GM12878 (cell line): ENCODE data around the gene UCN2. TPM values are rescaled to one million over a fixed set of nuclear protein-coding genes. Genes with fewer than 3 reads are reported as not detected.

Source experiments
- ATAC-seq: fragments of 200-7000 bp; cut with Tn5 transposase; 3 replicates; pipeline ENCODE4 v1.9.1; 2020; ENCODE audit warnings: mild to moderate bottlenecking, moderate library complexity
- BruUV-seq: library from RNA; stranded (reverse); fragments of 400-500 nt; replicated peaks from 2 replicates; lab custom pipeline; 2021; lab: Mats Ljungman, UMichigan
- CTCF ChIA-PET: fragments of 300-600 bp; sonication (Branson Sonifier 250); formaldehyde crosslinking; extraction: SDS; loops from one replicate; lab custom pipeline; 2021; ENCODE audit warnings: inconsistent platforms; lab: Yijun Ruan, JAX
- POLR2A ChIA-PET: fragments of 350-600 bp; formaldehyde crosslinking; extraction: SDS; loops from one replicate; lab custom pipeline; 2021; ENCODE audit warnings: inconsistent platforms; lab: Charles Lee
- RAD21 ChIA-PET: fragments of 300-600 bp; sonication (Branson Sonifier 250); formaldehyde crosslinking; loops from one replicate; lab custom pipeline; 2023; ENCODE audit warnings: antibody characterized with exemption; ENCODE audit not compliant: unreplicated experiment; lab: Charles Lee
- SMC1A ChIA-PET: fragments of 300-600 bp; sonication (Branson Sonifier 250); formaldehyde crosslinking; loops from one replicate; lab custom pipeline; 2023; ENCODE audit not compliant: unreplicated experiment, uncharacterized antibody; lab: Charles Lee
- DNase-seq: peaks from one replicate; pipeline ENCODE4 v3.0.0-alpha.2; 2011; ENCODE audit warnings: low read depth, low spot score
- FAIRE-seq: peaks from 3 replicates; lab custom pipeline; 2011; peaks lifted over from hg19 to GRCh38; lab: Jason Lieb, UNC
- H2AFZ ChIP-seq: 2 replicates; pipeline ENCODE4 v1.6.0; 2011; ENCODE audit warnings: low read depth, low read length, control low read depth; ENCODE audit not compliant: control insufficient read depth
- H3K27ac ChIP-seq: 2 replicates; pipeline ENCODE4 v1.5.1; 2011; ENCODE audit warnings: control low read depth; ENCODE audit not compliant: control insufficient read depth, insufficient read depth
- H3K27me3 ChIP-seq, 2 experiments: replicated peaks in 1 of 2; 2 replicates each; pipeline versions ENCODE4 v1.6.0 to v1.6.1; 2011; ENCODE audit warnings: low read length in 1 of 2; ENCODE audit not compliant: control insufficient read depth in 2 of 2, insufficient read depth in 2 of 2
- H3K36me3 ChIP-seq, 2 experiments: 2 replicates each; pipeline ENCODE4 v1.5.1; 2011; ENCODE audit warnings: low read length in 1 of 2; ENCODE audit not compliant: control insufficient read depth in 2 of 2, insufficient read depth in 2 of 2
- H3K4me1 ChIP-seq: 2 replicates; pipeline ENCODE4 v1.6.1; 2011; ENCODE audit warnings: mild to moderate bottlenecking, low read length, moderate library complexity, mixed read lengths; ENCODE audit not compliant: control insufficient read depth, insufficient read depth
- H3K4me2 ChIP-seq: 2 replicates; pipeline ENCODE4 v1.6.0; 2011; ENCODE audit warnings: control low read depth; ENCODE audit not compliant: control insufficient read depth, insufficient read depth
- H3K4me3 ChIP-seq: fragments of 200-600 bp; sonication (generic); 2 replicates; pipeline ENCODE4 v1.5.1; 2016
- H3K79me2 ChIP-seq: 2 replicates; pipeline ENCODE4 v1.6.0; 2011; ENCODE audit warnings: low read length; ENCODE audit not compliant: control insufficient read depth, insufficient read depth
- H3K9ac ChIP-seq: 2 replicates; pipeline ENCODE4 v1.8.0; 2011; ENCODE audit warnings: low read length, control low read depth, mixed read lengths; ENCODE audit not compliant: control insufficient read depth, insufficient read depth
- H3K9me3 ChIP-seq: replicated peaks from 3 replicates; pipeline ENCODE4 v1.5.1; 2011; ENCODE audit warnings: mild to moderate bottlenecking, low read length; ENCODE audit not compliant: control insufficient read depth, insufficient read depth
- H4K20me1 ChIP-seq: 2 replicates; pipeline ENCODE4 v1.6.0; 2011; ENCODE audit not compliant: control insufficient read depth, insufficient read depth
- ATF7 ChIP-seq: fragments of 450-650 bp; IDR thresholded peaks from 2 replicates; pipeline ENCODE4 v1.6.1; 2016; ENCODE audit warnings: low read depth, mild to moderate bottlenecking
- SIN3A ChIP-seq: IDR thresholded peaks from 2 replicates; pipeline ENCODE4 v1.6.1; 2012; ENCODE audit warnings: low read depth, low read length, improper control_type of control experiment
- YBX1 ChIP-seq: fragments of 450-650 bp; IDR thresholded peaks from 2 replicates; pipeline ENCODE4 v1.6.1; 2016; ENCODE audit warnings: antibody characterized with exemption
- WGBS: methylation state at CpG from one replicate; pipeline ENCODE4 v1.1.6; 2016; ENCODE audit warnings: low lambda C conversion rate; ENCODE audit not compliant: insufficient replicate concordance, insufficient coverage; ENCODE audit errors: missing lambda C conversion rate; 5-methylcytosine and 5-hydroxymethylcytosine counted together
- in situ Hi-C: fragments of 300-500 bp; cut with MboI; formaldehyde crosslinking; loops from 9 replicates; pipeline ENCODE4 v1.14.3; 2018; ENCODE audit warnings: mixed read lengths
- intact Hi-C: fragments of 100-400 bp; cut with micrococcal nuclease; formaldehyde crosslinking; loops from one replicate; pipeline ENCODE4 v1.14.2; 2022; ENCODE audit not compliant: unreplicated experiment
- polyA plus RNA-seq, 11 experiments: library from polyadenylated mRNA; depleted of rRNA in 4 of 11; unstranded in 6 of 11; stranded (reverse) in 5 of 11; fragments of >200 nt; fragmentation: Nextera tagmentation in 4 of 11; fragmentation: Illumina TruSeq in 1 of 11; extraction: Ambion mirVana in 4 of 11; extraction: Trizol in 1 of 11; gene quantifications; 1 replicate in 1 of 11; 2 replicates in 10 of 11; pipeline versions ENCODE4 v1.2.1 to v1.2.3, GENCODE V29; 2011 to 2016; ENCODE audit warnings: inconsistent platforms in 2 of 11, missing spikeins in 2 of 11, low read depth in 1 of 11
- total RNA-seq, 4 experiments: library from RNA; depleted of rRNA in 3 of 4; stranded (reverse); fragments of >200 nt in 3 of 4; fragmentation: Illumina TruSeq in 1 of 4; extraction: Trizol in 1 of 4; gene quantifications; 2 replicates each; pipeline versions ENCODE4 v1.2.1 to v1.2.3, GENCODE V29; 2013 to 2021

The UCN2 gene
- total and polyA plus RNA-seq, 10 of the 15 experiments (the other 5 are each of a cell fraction or from before 2014, with no cell fraction given) = 0.05 TPM; not detected in 9

DNA sequence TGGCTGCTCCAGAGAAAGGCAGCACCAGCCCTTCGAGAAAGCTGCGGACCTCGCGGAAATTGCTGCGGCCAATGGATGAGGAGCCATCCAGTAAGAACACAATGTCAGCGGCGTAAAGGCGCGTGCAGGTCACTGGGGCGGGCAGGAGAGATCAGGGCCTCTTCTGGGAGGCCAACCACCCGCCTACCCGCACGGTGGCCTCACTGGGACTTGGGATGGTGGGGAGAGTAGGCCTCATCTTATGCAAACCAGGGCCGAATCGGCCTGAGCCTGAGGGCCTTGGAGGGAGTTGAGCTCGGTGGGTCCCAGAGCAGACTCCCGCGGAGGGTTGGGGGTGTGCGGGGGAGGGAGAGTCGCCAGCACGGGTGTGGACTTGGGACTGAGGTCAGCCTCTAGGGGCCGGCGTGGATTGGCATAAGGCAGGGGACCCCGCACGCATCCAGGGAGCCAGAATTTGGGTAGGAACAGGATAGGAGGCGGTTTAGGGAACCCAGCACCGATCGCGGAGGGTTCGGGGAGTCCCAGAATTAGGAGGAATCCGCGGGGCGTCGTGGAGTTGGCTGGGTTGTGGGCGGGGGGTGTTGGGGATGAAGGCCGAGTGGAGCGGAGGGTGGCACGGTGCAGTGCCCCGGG is 31.0 kb upstream of the UCN2 start:
- 25% methylated on average over 37 of the region's 39 CpGs for WGBS
- ChIA-PET CTCF (no interaction called here), POLR2A (no interaction called here), RAD21 (no interaction called here), SMC1A (no interaction called here)
- DNase-seq (no peak), FAIRE-seq (no peak), ATAC-seq (no peak)
- H3K4me2 ChIP-seq = 0 out of 2 replicates have a peak overlapping the region, but pooled peaks have one; percentile 17
- H2AFZ ChIP-seq = no peak overlapping the region
- no peak overlapping the region for H3K4me3 ChIP-seq
- no peak overlapping the region for H3K9ac ChIP-seq
- peaks cover 5 to 12% of the 10 kb centered on the region in 2 experiments; a peak in 3 of 4 replicates for H3K36me3 ChIP-seq
- H3K9me3 ChIP-seq = no peaks in the 10 kb centered on the region
- no peaks in the 10 kb centered on the region; the same call in 1 of the 2 replicates for H3K4me1 ChIP-seq
- no peaks in the 10 kb centered on the region for H3K79me2 ChIP-seq
- in situ Hi-C loops = no loop called here
- intact Hi-C loops = no loop called here
- no peak for TF ChIP-seq ATF7
- H4K20me1 ChIP-seq = no peaks in the 10 kb centered on the region
- peaks cover 0 to 9% of the 10 kb centered on the region in 2 experiments; a peak in 2 of 4 replicates for H3K27me3 ChIP-seq
- no peak overlapping the region for H3K27ac ChIP-seq
- BruUV-seq = no TSS peak

DNA sequence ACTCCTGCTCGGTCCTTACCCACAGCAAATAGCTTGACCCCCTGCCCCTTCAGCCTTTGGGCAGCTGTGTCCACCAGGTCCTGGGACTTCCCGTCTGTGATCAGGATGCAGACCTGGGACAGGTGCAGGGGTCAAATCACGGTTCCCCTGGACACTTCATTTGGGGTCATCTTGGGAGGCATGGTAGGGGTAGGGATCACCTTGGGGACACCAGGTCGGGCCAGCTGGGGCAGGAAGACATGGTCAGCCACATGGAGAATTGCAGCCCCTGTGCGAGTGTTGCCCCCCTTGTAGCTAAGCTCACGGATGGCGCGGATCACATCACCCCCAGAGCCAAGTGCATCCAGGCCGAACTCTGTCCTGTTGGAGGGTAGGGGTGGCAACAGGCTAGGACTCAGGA is 29.8 kb upstream of the UCN2 start:
- no peak for FAIRE-seq
- Histone ChIP-seq H2AFZ (no peak overlapping the region), H3K9ac (no peak overlapping the region), H3K79me2 (no peaks in the 10 kb centered on the region), H3K9me3 (no peaks in the 10 kb centered on the region)
- CTCF ChIA-PET = no interaction called here
- POLR2A ChIA-PET = no interaction called here
- no peak for TF ChIP-seq YBX1
- TF ChIP-seq SIN3A = no peak
- TF ChIP-seq, all 136 proteins: peak for 0
- no peaks in the 10 kb centered on the region; the same call in 1 of the 2 replicates for H3K4me1 ChIP-seq
- no peak overlapping the region for H3K27ac ChIP-seq
- H3K27me3 ChIP-seq = peaks cover 0 to 9% of the 10 kb centered on the region in 2 experiments; a peak in 2 of 4 replicates
- no peaks in the 10 kb centered on the region for H4K20me1 ChIP-seq
- intact Hi-C loops (no loop called here), in situ Hi-C loops (no loop called here)
- RAD21 ChIA-PET = no interaction called here
- BruUV-seq = no TSS peak
- WGBS = 67% methylated on average over 9 of the region's 9 CpGs
- H3K4me3 ChIP-seq = no peak overlapping the region
- no peak overlapping the region for H3K4me2 ChIP-seq
- DNase-seq = no peak
- SMC1A ChIA-PET = no interaction called here
- no peak for ATAC-seq
- peaks cover 0 to 2% of the 10 kb centered on the region in 2 experiments; a peak in 2 of 4 replicates for H3K36me3 ChIP-seq
